ENCODE results near the gene ZBED1. TPM values are rescaled to one million over a fixed set of nuclear protein-coding genes. Genes with fewer than 3 reads are reported as not detected.
"Not testable (repeated sequence)": the region's sequence is repeated elsewhere in the genome, so short reads cannot be mapped to it uniquely, and the experiment has no call there.

ZBED1 gene
- total RNA-seq, 1 donor = 20.3 TPM

DNA sequence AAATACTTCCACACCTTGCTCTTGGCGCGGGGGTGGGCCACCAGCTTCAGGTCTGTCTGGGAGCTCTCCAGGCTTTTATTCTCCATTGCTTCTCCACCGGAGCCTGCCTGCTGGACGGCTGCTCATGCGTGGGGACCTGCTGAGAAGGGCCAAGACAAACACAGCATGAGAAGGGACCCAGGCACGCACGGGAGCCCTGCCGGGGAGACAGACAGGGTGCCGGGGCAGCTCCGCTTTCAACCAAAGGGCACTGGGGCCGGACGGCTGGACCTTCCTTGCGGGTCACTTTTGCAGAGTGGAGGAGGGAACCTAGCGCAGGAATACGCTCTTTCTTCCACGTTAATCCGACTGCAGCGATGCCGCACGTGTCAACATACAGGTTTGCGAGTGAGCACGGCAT, 10.1 kb downstream of the ZBED1 start:
- H3K9me3 ChIP-seq (ENCODE audit: low read depth, low read length) = no peaks in the 10 kb centered on the region
- H3K27me3 ChIP-seq (ENCODE audit: insufficient read depth, low read length) = no peaks in the 10 kb centered on the region
- no peak overlapping the region for H3K4me3 ChIP-seq (ENCODE audit: low read length)
- H3K4me1 ChIP-seq (ENCODE audit: insufficient read depth, low read length) = no peaks in the 10 kb centered on the region

DNA sequence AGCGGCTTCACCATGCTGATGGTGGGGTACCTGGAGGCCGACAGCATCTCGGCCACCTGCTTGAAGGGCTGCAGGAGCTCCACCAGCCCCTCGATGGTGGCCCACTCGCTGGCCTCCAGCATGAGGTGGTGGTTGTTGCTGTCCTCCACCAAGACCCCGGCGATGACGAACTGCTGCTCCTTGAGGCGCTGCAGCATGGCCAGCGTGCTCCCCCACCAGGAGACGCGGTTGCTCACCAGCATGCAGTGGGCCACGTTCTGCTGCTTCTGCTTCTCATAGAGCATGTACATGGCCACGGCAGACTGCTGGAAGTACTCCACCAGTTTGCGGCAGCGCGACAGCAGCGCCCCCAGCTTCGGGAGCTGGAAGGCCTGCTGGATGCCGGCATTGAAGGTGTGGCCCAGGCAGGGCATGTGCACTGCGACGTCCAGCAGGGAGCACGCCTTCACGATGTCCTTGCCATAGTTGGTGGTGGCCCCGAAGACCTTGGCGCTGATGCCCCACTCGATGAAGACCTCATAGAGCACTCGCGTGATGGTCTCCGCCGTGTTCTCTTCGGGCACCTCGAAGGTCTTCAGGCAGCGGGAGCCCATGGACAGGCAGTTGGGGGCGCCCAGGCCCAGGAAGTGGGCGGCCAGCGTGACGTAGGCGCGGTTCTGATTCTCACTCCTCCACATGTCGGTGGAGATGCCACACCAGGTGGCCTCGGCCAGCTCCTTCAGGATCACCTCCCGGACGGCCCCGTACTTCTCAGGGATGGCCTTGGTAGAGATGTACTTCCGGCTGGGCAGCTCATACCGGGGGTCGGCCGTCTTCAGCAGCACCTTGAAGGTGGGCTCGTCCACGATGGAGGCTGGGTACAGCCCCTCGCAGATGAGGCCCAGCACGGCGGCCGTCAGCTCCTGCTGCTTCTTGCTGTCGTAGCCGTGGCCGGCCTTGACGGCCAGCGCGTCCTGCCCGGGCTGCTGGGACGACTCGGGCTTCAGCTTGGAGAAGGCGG, 11.0 kb downstream of the ZBED1 start:
- no peaks in the 10 kb centered on the region for H3K9me3 ChIP-seq (ENCODE audit: low read depth, low read length)
- no peaks in the 10 kb centered on the region for H3K27me3 ChIP-seq (ENCODE audit: insufficient read depth, low read length)
- H3K4me3 ChIP-seq (ENCODE audit: low read length) = no peak overlapping the region
- no peaks in the 10 kb centered on the region for H3K4me1 ChIP-seq (ENCODE audit: insufficient read depth, low read length)

DNA sequence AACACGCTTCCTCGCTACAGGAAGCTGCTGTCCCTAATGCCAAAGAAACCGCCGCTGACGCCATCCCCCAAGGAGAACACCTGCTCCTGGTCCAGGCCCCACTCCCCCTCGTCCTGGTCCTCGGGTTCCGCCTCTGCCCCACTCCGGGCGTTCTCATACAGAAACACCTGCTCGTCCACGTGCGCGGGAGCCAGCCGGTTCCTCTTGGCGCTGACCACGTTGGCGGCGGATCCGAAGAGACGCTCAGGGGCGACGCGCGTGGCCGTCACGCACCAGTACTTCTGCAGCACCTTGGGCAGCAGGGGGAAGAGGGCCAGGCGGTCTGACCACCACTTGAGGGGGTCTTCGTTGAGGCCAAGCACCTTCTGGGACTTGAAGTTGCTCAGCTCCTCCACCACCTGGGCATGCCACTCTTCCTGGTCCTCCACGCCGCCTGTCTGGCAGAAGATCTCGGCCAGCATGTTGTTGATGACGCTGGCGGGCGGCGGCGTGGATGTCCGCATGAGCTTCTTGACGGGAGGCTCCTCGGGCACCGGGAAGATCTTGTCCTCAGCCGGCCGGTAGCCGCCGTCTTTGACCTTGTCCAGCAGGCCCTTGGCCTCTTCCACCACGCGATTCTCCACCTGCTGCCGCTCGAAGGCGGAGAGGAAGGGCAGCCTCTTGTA, 12.0 kb downstream of the ZBED1 start:
- Histone ChIP-seq H3K9me3 (ENCODE audit: low read depth, low read length) (no peaks in the 10 kb centered on the region), H3K4me3 (ENCODE audit: low read length) (no peak overlapping the region), H3K4me1 (ENCODE audit: insufficient read depth, low read length) (no peaks in the 10 kb centered on the region), H3K27me3 (ENCODE audit: insufficient read depth, low read length) (no peaks in the 10 kb centered on the region)

DNA sequence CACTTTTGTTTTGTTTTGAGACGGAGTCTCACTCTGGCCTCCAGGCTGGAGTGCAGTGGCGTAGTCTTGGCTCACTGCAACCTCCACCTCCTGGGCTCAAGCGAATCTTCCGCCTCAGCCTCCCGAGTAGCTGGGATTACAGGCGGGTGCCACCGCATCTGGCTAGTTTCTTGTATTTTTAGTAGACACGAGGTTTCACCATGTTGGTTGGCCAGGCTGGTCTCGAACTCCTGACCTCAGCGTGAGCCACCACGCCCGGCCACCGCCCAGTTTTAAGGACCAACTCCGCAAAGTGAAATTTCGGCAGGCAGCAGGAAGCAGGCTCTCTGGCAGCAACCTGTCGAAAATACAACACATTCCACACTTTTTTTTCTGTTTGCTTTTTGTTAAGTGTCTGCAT, 13.4 kb downstream of the ZBED1 start:
- H3K4me1 ChIP-seq (ENCODE audit: insufficient read depth, low read length) = no peaks in the 10 kb centered on the region
- no peaks in the 10 kb centered on the region for H3K27me3 ChIP-seq (ENCODE audit: insufficient read depth, low read length)
- H3K9me3 ChIP-seq (ENCODE audit: low read depth, low read length) = no peaks in the 10 kb centered on the region
- no peak overlapping the region for H3K4me3 ChIP-seq (ENCODE audit: low read length)

DNA sequence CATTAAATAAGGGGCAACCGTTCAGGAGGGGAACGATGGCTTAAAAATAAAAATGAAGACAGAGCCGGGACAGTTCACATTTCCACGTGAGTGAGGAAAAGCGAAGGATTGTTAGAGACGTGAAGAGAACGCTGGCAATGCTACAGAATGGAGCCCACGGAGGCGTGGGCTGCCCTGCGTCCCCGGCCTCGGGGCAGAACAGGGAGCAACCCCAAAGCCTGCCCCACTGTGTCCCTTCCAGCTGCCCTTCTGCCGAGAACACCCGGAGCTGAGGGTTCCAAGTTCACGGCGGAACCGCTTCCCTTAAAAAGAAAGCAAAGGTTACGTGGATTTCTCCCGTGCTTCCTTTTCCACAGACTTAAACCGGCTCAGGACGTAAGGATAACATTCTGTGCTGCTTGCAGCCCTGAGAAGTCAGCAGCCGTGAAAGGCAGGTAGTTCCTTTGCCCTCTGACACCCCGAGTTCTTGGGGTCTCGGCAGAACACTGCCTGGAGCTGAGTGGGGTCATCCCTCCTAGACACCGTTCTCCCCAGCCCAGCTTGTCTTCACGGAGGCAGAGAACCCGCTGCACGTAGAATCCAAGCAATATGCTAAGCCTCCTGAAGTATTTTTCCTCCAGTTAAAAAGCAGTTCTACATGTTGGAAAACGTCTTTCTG, 14.2 kb downstream of the ZBED1 start:
- no peak overlapping the region for H3K4me3 ChIP-seq (ENCODE audit: low read length)
- H3K9me3 ChIP-seq (ENCODE audit: low read depth, low read length) = no peaks in the 10 kb centered on the region
- H3K27me3 ChIP-seq (ENCODE audit: insufficient read depth, low read length) = no peaks in the 10 kb centered on the region
- no peaks in the 10 kb centered on the region for H3K4me1 ChIP-seq (ENCODE audit: insufficient read depth, low read length)

DNA sequence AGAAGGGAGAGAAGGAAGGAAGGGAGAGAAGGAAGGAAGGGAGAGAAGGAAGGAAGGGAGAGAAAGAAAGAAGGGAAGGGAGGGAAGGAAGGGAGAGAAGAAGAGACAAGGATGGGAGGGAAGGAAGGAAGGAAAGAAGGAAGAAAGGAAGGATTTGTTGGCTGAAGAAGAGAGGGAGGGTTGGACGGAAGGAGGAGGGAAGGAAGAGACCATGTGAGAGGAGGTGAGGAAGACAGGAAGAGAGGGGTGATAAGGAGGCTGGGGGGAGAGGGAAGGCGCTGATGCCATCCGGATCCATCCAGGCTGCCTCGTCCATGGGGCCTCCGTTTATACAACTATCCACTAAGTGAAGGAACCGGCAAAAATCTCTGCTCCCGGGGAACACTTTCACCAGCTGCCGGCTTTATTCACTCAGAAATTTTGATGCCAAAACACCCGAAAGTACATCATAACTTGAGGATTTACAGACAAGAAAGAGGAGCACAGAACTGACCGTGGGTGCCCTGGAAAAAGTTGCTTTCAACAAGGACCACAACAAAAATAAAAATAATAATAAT, 14.9 kb downstream of the ZBED1 start:
- H3K9me3 ChIP-seq (ENCODE audit: low read depth, low read length) = no peaks in the 10 kb centered on the region
- no peaks in the 10 kb centered on the region for H3K4me1 ChIP-seq (ENCODE audit: insufficient read depth, low read length)
- no peak overlapping the region for H3K4me3 ChIP-seq (ENCODE audit: low read length)
- H3K27me3 ChIP-seq (ENCODE audit: insufficient read depth, low read length) = no peaks in the 10 kb centered on the region

DNA sequence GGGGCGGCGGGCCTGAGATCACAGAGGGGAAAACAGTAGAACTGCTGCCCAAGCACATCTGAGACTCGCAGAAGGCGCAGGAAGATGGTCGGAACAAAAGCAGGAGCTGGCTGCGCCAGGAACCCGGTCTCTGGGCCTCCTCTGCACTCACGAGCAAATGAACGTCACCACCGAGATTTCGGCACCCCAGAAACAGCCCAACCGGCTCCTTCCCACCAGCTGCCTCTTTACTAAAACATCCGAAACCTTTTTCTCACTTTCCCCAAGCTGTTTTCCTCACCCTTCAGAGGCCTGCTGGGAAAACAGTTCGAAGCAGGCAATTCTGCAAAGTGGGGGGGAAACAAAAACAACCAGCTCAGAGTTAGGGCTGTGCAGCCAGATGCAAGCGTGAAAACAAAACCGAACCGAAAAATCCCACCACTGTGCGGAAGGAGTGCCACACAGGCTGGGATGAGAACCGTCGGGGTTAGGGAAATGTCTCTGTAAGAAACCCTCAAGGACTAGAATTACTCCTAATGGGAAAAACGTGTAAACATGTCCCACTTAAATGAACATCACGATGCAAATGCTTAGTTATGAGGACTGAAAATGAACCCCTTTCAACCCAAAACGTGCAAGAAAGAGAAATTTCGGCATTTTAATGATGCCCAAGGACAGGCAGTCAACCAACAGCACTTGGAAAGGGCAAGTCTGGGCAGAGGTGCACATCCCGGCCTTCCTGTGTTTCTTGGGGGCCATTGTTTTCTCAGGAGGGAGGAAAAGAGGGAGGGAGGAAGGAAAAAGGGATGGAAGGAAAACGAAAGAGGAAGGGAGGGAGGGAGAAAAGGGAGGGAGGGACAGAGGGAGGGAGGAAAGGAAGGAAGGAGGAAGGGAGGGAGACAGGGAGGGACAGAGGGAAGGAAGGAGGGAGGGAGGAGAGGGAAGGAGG, 15.8 kb downstream of the ZBED1 start:
- Histone ChIP-seq H3K4me3 (ENCODE audit: low read length) (no peak overlapping the region), H3K4me1 (ENCODE audit: insufficient read depth, low read length) (no peaks in the 10 kb centered on the region), H3K27me3 (ENCODE audit: insufficient read depth, low read length) (no peaks in the 10 kb centered on the region), H3K9me3 (ENCODE audit: low read depth, low read length) (no peaks in the 10 kb centered on the region)

DNA sequence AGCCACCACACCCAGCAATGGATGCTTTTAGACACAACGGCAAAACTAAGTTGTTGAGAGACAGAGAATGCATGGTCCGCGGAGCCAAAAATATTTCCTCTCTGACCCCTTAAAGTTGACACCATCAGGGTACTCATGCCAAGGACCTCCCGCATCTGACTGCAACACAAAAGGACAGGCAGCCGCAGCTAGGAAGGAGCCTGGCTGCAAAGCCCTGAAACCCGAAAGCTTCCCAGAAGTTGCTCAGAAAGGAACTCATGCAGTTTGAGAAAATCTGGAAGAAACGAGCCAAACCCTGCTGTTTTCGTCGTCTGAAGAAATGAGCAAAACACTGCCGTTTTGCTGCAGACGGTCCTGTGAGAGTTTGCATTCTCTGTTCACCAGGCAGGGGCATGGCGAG, 16.5 kb downstream of the ZBED1 start:
- Histone ChIP-seq H3K4me1 (ENCODE audit: insufficient read depth, low read length) (no peaks in the 10 kb centered on the region), H3K4me3 (ENCODE audit: low read length) (no peak overlapping the region), H3K9me3 (ENCODE audit: low read depth, low read length) (no peaks in the 10 kb centered on the region), H3K27me3 (ENCODE audit: insufficient read depth, low read length) (no peaks in the 10 kb centered on the region)

DNA sequence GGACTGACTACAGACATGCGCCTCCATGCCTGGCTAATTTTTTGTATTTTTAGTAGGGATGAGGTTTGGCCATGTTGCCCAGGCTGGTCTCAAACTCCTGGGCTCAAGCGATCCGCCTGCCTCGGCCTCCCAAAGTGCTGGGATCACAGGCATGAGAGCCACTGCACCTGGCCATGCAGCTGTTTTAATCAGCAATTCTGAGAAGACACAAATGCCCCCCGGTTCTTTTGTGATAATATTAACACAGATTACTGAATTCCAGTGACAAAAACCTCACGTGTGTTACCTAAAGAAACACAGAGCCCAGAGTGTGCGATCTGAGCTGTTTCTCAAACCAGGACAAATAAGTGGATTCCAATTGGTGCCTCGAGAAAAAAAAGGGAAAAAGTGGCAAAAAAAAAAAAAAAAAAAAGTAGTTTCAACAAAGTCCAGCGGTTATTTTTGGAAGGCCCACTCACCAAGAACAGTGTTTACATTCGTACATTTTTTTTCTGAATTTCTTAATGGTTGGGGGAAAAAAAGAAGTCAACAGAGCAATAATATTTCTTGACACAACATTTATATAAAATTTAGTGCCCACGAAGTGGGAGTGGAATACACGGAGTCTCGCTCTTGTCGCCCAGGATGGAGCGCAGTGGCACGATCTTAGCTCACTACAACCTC, 17.2 kb downstream of the ZBED1 start:
- Histone ChIP-seq H3K4me3 (ENCODE audit: low read length) (no peak overlapping the region), H3K27me3 (ENCODE audit: insufficient read depth, low read length) (no peaks in the 10 kb centered on the region), H3K9me3 (ENCODE audit: low read depth, low read length) (no peaks in the 10 kb centered on the region), H3K4me1 (ENCODE audit: insufficient read depth, low read length) (no peaks in the 10 kb centered on the region)

DNA sequence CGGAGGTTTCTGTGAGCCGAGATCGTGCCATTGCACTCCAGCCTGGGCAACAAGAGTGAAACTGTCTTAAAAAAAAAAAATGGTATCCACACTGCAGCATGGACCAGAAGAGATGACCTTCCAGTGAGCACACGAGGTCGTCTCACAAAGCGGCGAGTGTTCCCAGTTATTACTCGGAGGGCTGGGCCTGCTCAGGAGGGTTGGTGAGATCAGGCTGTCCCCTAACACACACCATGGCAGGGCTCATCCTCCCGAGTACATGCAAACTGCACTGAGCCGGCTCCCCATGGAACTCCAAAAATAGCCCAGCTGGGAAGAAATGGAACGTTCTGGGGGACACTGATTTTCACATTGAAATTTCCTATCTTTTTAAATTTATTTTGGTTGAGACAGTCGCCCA, 19.2 kb downstream of the ZBED1 start:
- not testable (repeated sequence) for H3K4me3 ChIP-seq (ENCODE audit: low read length)

DNA sequence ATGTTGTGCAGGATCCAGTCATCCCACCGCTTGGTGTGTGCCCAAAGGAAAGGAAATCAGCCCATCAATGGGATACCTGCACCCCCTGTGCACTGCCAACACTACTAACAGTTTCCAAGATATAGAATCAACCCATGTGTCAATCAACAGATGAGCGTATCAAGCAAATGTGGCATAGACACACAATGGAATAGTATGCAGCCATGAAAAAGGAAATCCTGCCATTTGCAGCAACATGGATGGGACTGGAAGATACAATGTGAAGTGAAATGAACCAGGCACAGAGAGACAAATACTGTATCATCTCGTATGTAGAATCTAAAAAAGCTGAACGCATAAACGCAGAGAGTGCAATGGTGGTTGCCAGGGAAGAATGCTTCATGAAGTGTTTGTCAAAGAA, 20.8 kb downstream of the ZBED1 start:
- H3K27me3 ChIP-seq (ENCODE audit: insufficient read depth, low read length); H3K4me3 ChIP-seq (ENCODE audit: low read length): not testable (repeated sequence)

More for the DNA sequence above, 19.2 kb downstream of the ZBED1 start:
- not testable (repeated sequence) for H3K4me1 ChIP-seq (ENCODE audit: insufficient read depth, low read length); H3K27me3 ChIP-seq (ENCODE audit: insufficient read depth, low read length); H3K9me3 ChIP-seq (ENCODE audit: low read depth, low read length)

DNA sequence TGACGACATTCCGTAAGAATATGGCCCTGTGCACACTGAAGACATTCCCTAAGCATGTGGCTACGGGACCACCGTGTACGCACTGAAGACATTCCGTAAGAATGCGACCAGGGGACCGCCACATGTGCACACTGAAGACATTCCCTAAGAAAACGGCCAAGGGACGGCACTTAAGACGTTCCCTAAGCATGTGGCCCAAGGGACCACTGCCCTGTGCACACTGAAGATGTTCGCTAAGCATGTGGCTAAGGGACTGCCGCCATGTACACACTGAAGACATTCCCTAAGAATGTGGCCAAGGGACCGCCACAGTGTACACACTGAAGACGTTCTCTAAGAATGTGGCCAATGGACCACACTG, 21.4 kb downstream of the ZBED1 start:
- Histone ChIP-seq H3K9me3 (ENCODE audit: low read depth, low read length) (no peaks in the 10 kb centered on the region), H3K27me3 (ENCODE audit: insufficient read depth, low read length) (no peaks in the 10 kb centered on the region), H3K4me3 (ENCODE audit: low read length) (no peak overlapping the region), H3K4me1 (ENCODE audit: insufficient read depth, low read length) (no peaks in the 10 kb centered on the region)

More for the DNA sequence above, 20.8 kb downstream of the ZBED1 start:
- not testable (repeated sequence) for H3K9me3 ChIP-seq (ENCODE audit: low read depth, low read length); H3K4me1 ChIP-seq (ENCODE audit: insufficient read depth, low read length)

DNA sequence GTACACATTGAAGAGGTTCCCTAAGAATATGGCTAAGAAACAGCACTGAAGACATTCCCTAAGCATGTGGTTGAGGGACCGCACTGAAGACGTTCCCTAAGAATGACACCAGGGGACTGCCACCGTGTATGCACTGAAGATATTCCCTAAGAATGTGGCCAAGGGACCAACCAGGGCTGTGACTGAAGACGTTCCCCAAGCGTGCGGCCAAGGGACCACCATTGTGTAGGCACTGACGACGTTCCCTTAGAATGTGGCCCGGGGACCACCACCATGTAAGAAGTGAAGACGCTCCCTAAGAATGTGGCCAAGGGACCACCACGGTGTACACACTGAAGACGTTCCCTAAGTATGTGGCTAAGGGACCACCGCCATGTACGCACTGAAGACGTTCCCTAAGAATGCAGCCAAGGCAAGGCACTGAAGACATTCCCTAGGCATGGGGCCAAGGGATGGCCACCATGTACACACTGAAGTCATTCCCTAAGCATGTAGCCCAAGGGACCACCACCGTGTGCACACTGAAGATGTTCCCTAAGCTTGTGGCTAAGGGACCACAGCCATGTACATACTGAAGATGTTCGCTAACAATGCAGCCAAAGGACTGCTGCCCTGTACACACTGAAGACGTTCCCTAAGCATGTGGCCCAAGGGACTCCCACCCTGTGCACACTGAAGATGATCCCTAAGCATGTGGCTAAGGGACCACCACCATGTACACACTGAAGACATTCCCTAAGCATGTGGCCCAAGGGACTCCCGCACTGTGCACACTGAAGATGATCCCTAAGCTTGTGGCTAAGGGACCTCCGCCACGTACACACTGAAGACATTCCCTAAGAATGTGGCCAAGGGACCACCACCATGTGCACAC, 22.0 kb downstream of the ZBED1 start:
- H3K9me3 ChIP-seq (ENCODE audit: low read depth, low read length) = no peaks in the 10 kb centered on the region
- H3K4me3 ChIP-seq (ENCODE audit: low read length) = no peak overlapping the region
- H3K27me3 ChIP-seq (ENCODE audit: insufficient read depth, low read length) = no peaks in the 10 kb centered on the region

More for the DNA sequence above, 22.0 kb downstream of the ZBED1 start:
- H3K4me1 ChIP-seq (ENCODE audit: insufficient read depth, low read length) = no peaks in the 10 kb centered on the region

Measured in mononuclear cell (primary cell).